Natural killer cell treated with Interleukin-12 subunit alpha and Interleukin-12 subunit beta and Interleukin-15 and Interleukin-18, amount 100 ng/mL, for 72 hours (primary cell): ENCODE results near the gene UROC1. TPM values are rescaled to one million over a fixed set of nuclear protein-coding genes. Genes with fewer than 3 reads are reported as not detected.

ENCODE experiments used
- ATAC-seq, 2 donors: fragments of 150-1000 bp; cut with Tn5 transposase in 1 of 2; sonication (Bioruptor Pico), chemical (Tn5 transposase) in 1 of 2; 2 replicates each; pipeline ENCODE4 v1.10.0; 2021
- DNase-seq: peaks from one replicate; pipeline ENCODE4 v3.0.0; 2022; ENCODE audit warnings: low spot score
- H3K27ac Mint-ChIP-seq, 2 donors: 1 replicate in 1 of 2; 2 replicates in 1 of 2; pipeline ENCODE4 v1.8.0; 2022; ENCODE audit warnings: mixed read lengths in 2 of 2, mild to moderate bottlenecking in 1 of 2, moderate library complexity in 1 of 2
- H3K27me3 Mint-ChIP-seq, 2 donors: 1 replicate in 1 of 2; 2 replicates in 1 of 2; pipeline ENCODE4 v1.8.0; 2022; ENCODE audit warnings: mixed read lengths in 2 of 2
- H3K36me3 Mint-ChIP-seq: one replicate; pipeline ENCODE4 v1.8.0; 2022; ENCODE audit warnings: mixed read lengths
- H3K4me1 Mint-ChIP-seq, 2 donors: 1 replicate in 1 of 2; 2 replicates in 1 of 2; pipeline ENCODE4 v1.8.0; 2022; ENCODE audit warnings: low read depth in 2 of 2, mixed read lengths in 2 of 2, mild to moderate bottlenecking in 1 of 2
- H3K4me3 Mint-ChIP-seq: one replicate; pipeline ENCODE4 v1.8.0; 2022; ENCODE audit warnings: mixed read lengths
- H3K9me3 Mint-ChIP-seq: 2 replicates; pipeline ENCODE4 v1.8.0; 2022; ENCODE audit warnings: mixed read lengths
- total RNA-seq, 2 donors: library from RNA; stranded (reverse); gene quantifications; one replicate each; pipeline ENCODE4 v1.2.3, GENCODE V29; 2022

Gene UROC1
- total RNA-seq, 2 donors from 2014 or later = not detected

GRCh38 chr3:126485956-126486355 is 31.6 kb downstream of the UROC1 start:
- peaks cover 7% of the 10 kb centered on the region in 2 donors for H3K4me1 Mint-ChIP-seq
- H3K27me3 Mint-ChIP-seq = no peaks in the 10 kb centered on the region
- no peak for ATAC-seq
- no peaks in the 10 kb centered on the region for H3K36me3 Mint-ChIP-seq
- DNase-seq = no peak
- H3K4me3 Mint-ChIP-seq = no peak overlapping the region
- no peaks in the 10 kb centered on the region for H3K9me3 Mint-ChIP-seq
- H3K27ac Mint-ChIP-seq = no peak overlapping the region

- peaks cover 7% of the 10 kb centered on the region in 2 donors for H3K4me1 Mint-ChIP-seq
- ATAC-seq (no peak), DNase-seq (no peak)
- H3K27me3 Mint-ChIP-seq = no peaks in the 10 kb centered on the region
- no peak overlapping the region for H3K4me3 Mint-ChIP-seq
- no peaks in the 10 kb centered on the region for H3K9me3 Mint-ChIP-seq
- H3K27ac Mint-ChIP-seq = no peak overlapping the region
- H3K36me3 Mint-ChIP-seq = no peaks in the 10 kb centered on the region
These were observed 32.2 kb downstream of the UROC1 start for GRCh38 chr3:126485176-126485897.

- no peak for ATAC-seq
- no peak overlapping the region for H3K4me3 Mint-ChIP-seq
- no peak for DNase-seq
- no peaks in the 10 kb centered on the region for H3K27me3 Mint-ChIP-seq
- H3K27ac Mint-ChIP-seq = no peak overlapping the region
- no peaks in the 10 kb centered on the region for H3K36me3 Mint-ChIP-seq
- H3K9me3 Mint-ChIP-seq = no peaks in the 10 kb centered on the region
- peaks cover 7% of the 10 kb centered on the region in 2 donors for H3K4me1 Mint-ChIP-seq
These were observed 32.9 kb downstream of the UROC1 start for GRCh38 chr3:126484662-126485061.

- peaks cover 7% of the 10 kb centered on the region in 2 donors for H3K4me1 Mint-ChIP-seq
- H3K27ac Mint-ChIP-seq = no peak overlapping the region
- no peaks in the 10 kb centered on the region for H3K36me3 Mint-ChIP-seq
- H3K27me3 Mint-ChIP-seq = no peaks in the 10 kb centered on the region
- DNase-seq (no peak), ATAC-seq (no peak)
- H3K4me3 Mint-ChIP-seq = no peak overlapping the region
- H3K9me3 Mint-ChIP-seq = no peaks in the 10 kb centered on the region
These were observed 33.4 kb downstream of the UROC1 start for GRCh38 chr3:126484148-126484547.

GRCh38 chr3:126483321-126483761 is 34.2 kb downstream of the UROC1 start:
- no peaks in the 10 kb centered on the region for H3K36me3 Mint-ChIP-seq
- no peak overlapping the region for H3K4me3 Mint-ChIP-seq
- no peak for DNase-seq
- peaks cover 7% of the 10 kb centered on the region in 2 donors for H3K4me1 Mint-ChIP-seq
- no peak overlapping the region for H3K27ac Mint-ChIP-seq
- no peaks in the 10 kb centered on the region for H3K27me3 Mint-ChIP-seq
- ATAC-seq = no peak
- H3K9me3 Mint-ChIP-seq = no peaks in the 10 kb centered on the region

- ATAC-seq (no peak), DNase-seq (no peak)
- Mint-ChIP-seq H3K27me3 (no peaks in the 10 kb centered on the region), H3K9me3 (no peaks in the 10 kb centered on the region), H3K4me3 (no peak overlapping the region), H3K4me1 (peaks cover 7% of the 10 kb centered on the region in 2 donors), H3K27ac (no peak overlapping the region), H3K36me3 (no peaks in the 10 kb centered on the region)
These were observed 34.9 kb downstream of the UROC1 start for GRCh38 chr3:126482503-126483255.

- no peak for DNase-seq
- Mint-ChIP-seq H3K9me3 (no peaks in the 10 kb centered on the region), H3K27ac (no peak overlapping the region), H3K36me3 (no peaks in the 10 kb centered on the region), H3K4me3 (no peak overlapping the region), H3K27me3 (no peaks in the 10 kb centered on the region), H3K4me1 (peaks cover 8 to 11% of the 10 kb centered on the region in 2 donors)
- ATAC-seq = no peak
These were observed 35.6 kb downstream of the UROC1 start for GRCh38 chr3:126481808-126482502.

- H3K36me3 Mint-ChIP-seq = no peaks in the 10 kb centered on the region
- DNase-seq (no peak), ATAC-seq (no peak)
- H3K27me3 Mint-ChIP-seq = no peaks in the 10 kb centered on the region
- peaks cover 9 to 10% of the 10 kb centered on the region in 2 donors for H3K4me1 Mint-ChIP-seq
- H3K27ac Mint-ChIP-seq = no peak overlapping the region
- H3K4me3 Mint-ChIP-seq = no peak overlapping the region
- H3K9me3 Mint-ChIP-seq = no peaks in the 10 kb centered on the region
These were observed 36.7 kb downstream of the UROC1 start for GRCh38 chr3:126480861-126481260.

GRCh38 chr3:126480206-126480605 is 37.4 kb downstream of the UROC1 start:
- H3K27ac Mint-ChIP-seq = no peak overlapping the region
- H3K4me3 Mint-ChIP-seq = no peak overlapping the region
- DNase-seq = no peak
- H3K4me1 Mint-ChIP-seq = peaks cover 9 to 10% of the 10 kb centered on the region in 2 donors
- H3K36me3 Mint-ChIP-seq = no peaks in the 10 kb centered on the region
- no peaks in the 10 kb centered on the region for H3K27me3 Mint-ChIP-seq
- ATAC-seq = no peak
- no peaks in the 10 kb centered on the region for H3K9me3 Mint-ChIP-seq

- ATAC-seq (no peak), DNase-seq (no peak)
- Mint-ChIP-seq H3K4me1 (peaks cover 10 to 11% of the 10 kb centered on the region in 2 donors), H3K27ac (no peak overlapping the region), H3K4me3 (no peak overlapping the region), H3K36me3 (no peaks in the 10 kb centered on the region), H3K27me3 (no peaks in the 10 kb centered on the region), H3K9me3 (no peaks in the 10 kb centered on the region)
These were observed 37.9 kb downstream of the UROC1 start for GRCh38 chr3:126479642-126480041.

GRCh38 chr3:126478581-126479310 is 38.8 kb downstream of the UROC1 start:
- H3K4me1 Mint-ChIP-seq = peaks cover 16 to 17% of the 10 kb centered on the region in 2 donors
- DNase-seq (peak; percentile 57), ATAC-seq (no peak)
- H3K4me3 Mint-ChIP-seq = no peak overlapping the region
- H3K9me3 Mint-ChIP-seq = no peaks in the 10 kb centered on the region
- no peaks in the 10 kb centered on the region for H3K27me3 Mint-ChIP-seq
- no peaks in the 10 kb centered on the region for H3K36me3 Mint-ChIP-seq
- H3K27ac Mint-ChIP-seq = no peak overlapping the region

- no peaks in the 10 kb centered on the region for H3K27me3 Mint-ChIP-seq
- H3K4me3 Mint-ChIP-seq = peak overlapping the region; percentile 93
- ATAC-seq (no peak), DNase-seq (peak; percentile 6)
- peak overlapping the region; percentile 64 to 73 for H3K27ac Mint-ChIP-seq
- peaks cover 33 to 34% of the 10 kb centered on the region in 2 donors for H3K4me1 Mint-ChIP-seq
- no peaks in the 10 kb centered on the region for H3K36me3 Mint-ChIP-seq
- no peaks in the 10 kb centered on the region for H3K9me3 Mint-ChIP-seq
These were observed 40.6 kb downstream of the UROC1 start for GRCh38 chr3:126477061-126477380.

- Mint-ChIP-seq H3K4me1 (peaks cover 34% of the 10 kb centered on the region in 2 donors), H3K36me3 (no peaks in the 10 kb centered on the region), H3K27ac (peak overlapping the region; percentile 64 to 73), H3K27me3 (no peaks in the 10 kb centered on the region), H3K9me3 (no peaks in the 10 kb centered on the region), H3K4me3 (peak overlapping the region; percentile 93)
- DNase-seq (peak; percentile 70), ATAC-seq (peak in 1 of 2 donors; percentile 54)
These were observed 41.2 kb downstream of the UROC1 start for GRCh38 chr3:126476166-126477060.
